Measurements from ENCODE around the gene SLC16A8. TPM values are rescaled to one million over a fixed set of nuclear protein-coding genes. Genes with fewer than 3 reads are reported as not detected.

SLC16A8 gene
- polyA plus RNA-seq, 1 experiment = not detected

GRCh38 chr22:38110008-38110862, 26.3 kb upstream of the SLC16A8 start, which contains the start of gene BAIAP2L2:
BAIAP2L2 (minus strand) TSS chr22:38110684; CDS start chr22:38110525, 159 bp downstream.
- CTCF ChIA-PET = interaction anchor here (0.9 to 1.2 kb wide), 2 partner anchors 9 to 10 kb away, joined by 5 to 6 read pairs; no protein-coding TSS in a partner anchor
- no peaks in the 10 kb centered on the region; the same call in 1 of the 2 replicates for H3K9me3 ChIP-seq (ENCODE audit: control insufficient read depth, insufficient read depth, low read length)
- no peak for DNase-seq (ENCODE audit: low read depth, low spot score)
- POLR2A ChIA-PET = no interaction called here
- no peak within 1 kb of the TSS for H3K4me3 ChIP-seq (ENCODE audit: low read depth, low read length)
- peaks cover 2% of the 10 kb centered on the region for H3K27me3 ChIP-seq (ENCODE audit: control insufficient read depth, insufficient read depth, low read length)
- H3K27ac ChIP-seq (ENCODE audit: low read depth, low read length) = no peak within 1 kb of the TSS
- no peak for TF ChIP-seq CTCF (IDR thresholded peaks at IDR 0.05; ENCODE audit: low read depth, low read length)

GRCh38 chr22:38109371-38110001, 25.5 kb upstream of the SLC16A8 start:
- Histone ChIP-seq H3K27me3 (ENCODE audit: control insufficient read depth, insufficient read depth, low read length) (peaks cover 2% of the 10 kb centered on the region), H3K9me3 (ENCODE audit: control insufficient read depth, insufficient read depth, low read length) (no peaks in the 10 kb centered on the region; the same call in 1 of the 2 replicates), H3K4me3 (ENCODE audit: low read depth, low read length) (no peak overlapping the region), H3K27ac (ENCODE audit: low read depth, low read length) (no peak overlapping the region)
- POLR2A ChIA-PET = interaction anchor here (0.6 kb wide), 1 partner anchor 231 kb away, joined by 6 read pairs; no protein-coding TSS in a partner anchor
- CTCF ChIA-PET = interaction anchor here (0.9 kb wide), 1 partner anchor 9 kb away, joined by 6 read pairs; no protein-coding TSS in a partner anchor
- no peak for TF ChIP-seq CTCF (IDR thresholded peaks at IDR 0.05; ENCODE audit: low read depth, low read length)
- DNase-seq (ENCODE audit: low read depth, low spot score) = no peak

GRCh38 chr22:38108561-38109319, 24.8 kb upstream of the SLC16A8 start:
- Histone ChIP-seq H3K27ac (ENCODE audit: low read depth, low read length) (no peak overlapping the region), H3K27me3 (ENCODE audit: control insufficient read depth, insufficient read depth, low read length) (peaks cover 6% of the 10 kb centered on the region), H3K4me3 (ENCODE audit: low read depth, low read length) (no peak overlapping the region), H3K9me3 (ENCODE audit: control insufficient read depth, insufficient read depth, low read length) (no peaks in the 10 kb centered on the region; the same call in 1 of the 2 replicates)
- no peak for DNase-seq (ENCODE audit: low read depth, low spot score)
- ChIA-PET POLR2A (no interaction called here), CTCF (interaction anchor here (1.4 kb wide), 1 partner anchor 244 kb away, joined by 3 read pairs; no protein-coding TSS in a partner anchor)
- no peak for TF ChIP-seq CTCF (IDR thresholded peaks at IDR 0.05; ENCODE audit: low read depth, low read length)

- no peak for TF ChIP-seq CTCF (IDR thresholded peaks at IDR 0.05; ENCODE audit: low read depth, low read length)
- POLR2A ChIA-PET = no interaction called here
- Histone ChIP-seq H3K4me3 (ENCODE audit: low read depth, low read length) (no peak overlapping the region), H3K9me3 (ENCODE audit: control insufficient read depth, insufficient read depth, low read length) (no peaks in the 10 kb centered on the region; the same call in 1 of the 2 replicates), H3K27ac (ENCODE audit: low read depth, low read length) (no peak overlapping the region), H3K27me3 (ENCODE audit: control insufficient read depth, insufficient read depth, low read length) (peaks cover 6% of the 10 kb centered on the region)
- DNase-seq (ENCODE audit: low read depth, low spot score) = no peak
- CTCF ChIA-PET = interaction anchor here (1.1 to 2.3 kb wide), 3 partner anchors 10 to 245 kb away, joined by 3 to 14 read pairs (median 3); no protein-coding TSS in a partner anchor
These were observed 23.9 kb upstream of the SLC16A8 start for GRCh38 chr22:38107692-38108515.

Data from AG04450 (cell line).